Stomach (tissue), 9 donors: ENCODE data around the gene SCYL3. TPM values are rescaled to one million over a fixed set of nuclear protein-coding genes. Genes with fewer than 3 reads are reported as not detected.

ENCODE experiments used
- DNase-seq, 2 donors: peaks; one replicate each; pipeline versions ENCODE4 v3.0.0 to v3.0.0-alpha.2; 2013 to 2019
- H3K27ac ChIP-seq, 5 donors: fragments of 200-600 bp in 4 of 5; sonication (generic) in 4 of 5; one replicate each; pipeline ENCODE4 v1.5.1; 2013 to 2019; ENCODE audit warnings: mild to moderate bottlenecking in 1 of 5, moderate library complexity in 1 of 5
- H3K27me3 ChIP-seq, 3 donors: fragments of 200-600 bp; sonication (generic); one replicate each; pipeline ENCODE4 v1.5.1; 2017 to 2019; ENCODE audit warnings: mixed run types in 1 of 3
- H3K36me3 ChIP-seq, 4 donors: fragments of 200-600 bp; sonication (generic); 1 replicate in 3 of 4; 2 replicates in 1 of 4; pipeline ENCODE4 v1.5.1; 2016 to 2019
- H3K4me1 ChIP-seq, 4 donors: fragments of 200-600 bp; sonication (generic); one replicate each; pipeline ENCODE4 v1.5.1; 2016 to 2019
- H3K4me3 ChIP-seq, 4 donors: fragments of 200-600 bp; sonication (generic) in 3 of 4; one replicate each; pipeline ENCODE4 v1.5.1; 2016 to 2019; ENCODE audit warnings: mild to moderate bottlenecking in 1 of 4
- H3K9me3 ChIP-seq, 4 donors: fragments of 200-600 bp; sonication (generic); one replicate each; pipeline ENCODE4 v1.5.1; 2016 to 2019
- EP300 ChIP-seq: sonication (generic); formaldehyde crosslinking; IDR thresholded peaks from one replicate; pipeline ENCODE4 v1.6.1; 2017; ENCODE audit warnings: antibody characterized with exemption
- POLR2A ChIP-seq, 4 donors: fragments of 450-650 bp; IDR thresholded peaks; one replicate each; pipeline ENCODE4 v1.6.1; 2016; ENCODE audit warnings: antibody characterized with exemption in 4 of 4, control low read depth in 2 of 4, mild to moderate bottlenecking in 1 of 4, moderate library complexity in 1 of 4
- POLR2AphosphoS5 ChIP-seq, 3 donors: sonication (generic); formaldehyde crosslinking; IDR thresholded peaks; one replicate each; pipeline ENCODE4 v1.6.1; 2016; ENCODE audit warnings: antibody characterized with exemption in 3 of 3
- WGBS, 5 donors: extraction: QIAGEN DNeasy Blood & Tissue Kit in 3 of 5; methylation state at CpG; one replicate each; pipeline versions ENCODE4 v1.1.5 to v1.1.7; 2013 to 2018; 5-methylcytosine and 5-hydroxymethylcytosine counted together
- intact Hi-C: fragments of 100-400 bp; cut with DNase I; formaldehyde crosslinking; loops from one replicate; pipeline ENCODE4 v1.15.1; 2023; ENCODE audit warnings: low total_unique reads
- polyA plus RNA-seq, 3 donors: library from polyadenylated mRNA; stranded (reverse); fragments of 200-250 nt; gene quantifications; one replicate each; pipeline ENCODE4 v1.2.3, GENCODE V29; 2013
- total RNA-seq, 5 donors: library from RNA; depleted of rRNA; stranded (reverse); fragments of >200 nt; gene quantifications; one replicate each; pipeline versions ENCODE4 v1.1.0 to v1.2.3, GENCODE V29; 2014 to 2016
- TF ChIP-seq, protein P1 (sequence below), 7 experiments: fragments of 450-650 bp in 4 of 7; fragments of 200-600 bp in 3 of 7; sonication (generic) in 3 of 7; IDR thresholded peaks; one replicate each; pipeline ENCODE4 v1.5.1; 2016 to 2019; ENCODE audit warnings: antibody characterized with exemption in 7 of 7, control low read depth in 2 of 7, mild to moderate bottlenecking in 1 of 7
- donor health status: healthy with polysubstance abuse.
- donor health status: Bipolar disorder and iron deficiency.
- donor health status: healthy.

The SCYL3 gene
- total and polyA plus RNA-seq, 8 donors = 2.3 to 17.1 (median 4.7) TPM

DNA sequence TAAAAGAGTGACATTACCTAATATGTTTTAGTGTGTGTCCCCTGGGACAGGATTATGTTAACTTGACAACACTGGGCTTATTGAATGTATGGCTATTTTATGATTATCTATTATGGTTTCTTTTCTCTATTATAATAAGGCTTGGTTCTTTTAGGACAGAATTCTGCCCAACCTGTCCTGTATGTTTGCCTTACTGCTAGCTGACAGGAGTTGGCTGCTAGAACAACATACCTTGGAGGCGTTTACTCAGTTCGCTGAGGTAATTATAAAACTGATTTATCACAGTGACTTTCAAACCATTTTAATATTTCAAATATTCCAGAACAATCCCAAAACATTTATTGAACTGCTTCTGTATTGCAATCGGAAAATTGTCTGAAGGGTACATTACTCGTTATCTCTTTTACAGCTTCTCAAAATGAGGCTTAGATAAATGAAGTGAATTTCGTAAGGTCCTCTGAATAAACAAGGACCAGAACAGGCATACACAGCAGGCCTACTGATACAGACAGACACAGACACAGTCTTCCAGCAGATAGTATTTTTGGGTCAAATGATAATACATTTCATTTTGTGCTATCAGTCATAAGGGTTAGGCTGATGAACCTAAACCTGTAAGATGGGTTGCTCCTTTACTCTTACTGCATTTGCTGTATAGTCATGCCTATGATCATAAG is 44.2 kb downstream of the SCYL3 start:
- no peak for TF ChIP-seq POLR2AphosphoS5 (IDR thresholded peaks at IDR 0.05)
- TF ChIP-seq POLR2A (IDR thresholded peaks at IDR 0.05) = no peak
- TF ChIP-seq EP300 = no peak
- TF ChIP-seq, protein P1, sequence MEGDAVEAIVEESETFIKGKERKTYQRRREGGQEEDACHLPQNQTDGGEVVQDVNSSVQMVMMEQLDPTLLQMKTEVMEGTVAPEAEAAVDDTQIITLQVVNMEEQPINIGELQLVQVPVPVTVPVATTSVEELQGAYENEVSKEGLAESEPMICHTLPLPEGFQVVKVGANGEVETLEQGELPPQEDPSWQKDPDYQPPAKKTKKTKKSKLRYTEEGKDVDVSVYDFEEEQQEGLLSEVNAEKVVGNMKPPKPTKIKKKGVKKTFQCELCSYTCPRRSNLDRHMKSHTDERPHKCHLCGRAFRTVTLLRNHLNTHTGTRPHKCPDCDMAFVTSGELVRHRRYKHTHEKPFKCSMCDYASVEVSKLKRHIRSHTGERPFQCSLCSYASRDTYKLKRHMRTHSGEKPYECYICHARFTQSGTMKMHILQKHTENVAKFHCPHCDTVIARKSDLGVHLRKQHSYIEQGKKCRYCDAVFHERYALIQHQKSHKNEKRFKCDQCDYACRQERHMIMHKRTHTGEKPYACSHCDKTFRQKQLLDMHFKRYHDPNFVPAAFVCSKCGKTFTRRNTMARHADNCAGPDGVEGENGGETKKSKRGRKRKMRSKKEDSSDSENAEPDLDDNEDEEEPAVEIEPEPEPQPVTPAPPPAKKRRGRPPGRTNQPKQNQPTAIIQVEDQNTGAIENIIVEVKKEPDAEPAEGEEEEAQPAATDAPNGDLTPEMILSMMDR (IDR thresholded peaks at IDR 0.05) = no peak
- no peaks in the 10 kb centered on the region for H3K9me3 ChIP-seq
- WGBS, 5 donors = 53 to 75% (median 73%) methylated on average over 5 of the region's 5 CpGs
- no peaks in the 10 kb centered on the region for H3K27me3 ChIP-seq
- intact Hi-C loops = no loop called here
- no peak overlapping the region for H3K27ac ChIP-seq
- DNase-seq = peak in 1 of 2 donors; percentile 4
- no peaks in the 10 kb centered on the region for H3K4me1 ChIP-seq
- no peak overlapping the region for H3K4me3 ChIP-seq
- peaks cover 18 to 97% (median 93%) of the 10 kb centered on the region in 4 donors for H3K36me3 ChIP-seq

DNA sequence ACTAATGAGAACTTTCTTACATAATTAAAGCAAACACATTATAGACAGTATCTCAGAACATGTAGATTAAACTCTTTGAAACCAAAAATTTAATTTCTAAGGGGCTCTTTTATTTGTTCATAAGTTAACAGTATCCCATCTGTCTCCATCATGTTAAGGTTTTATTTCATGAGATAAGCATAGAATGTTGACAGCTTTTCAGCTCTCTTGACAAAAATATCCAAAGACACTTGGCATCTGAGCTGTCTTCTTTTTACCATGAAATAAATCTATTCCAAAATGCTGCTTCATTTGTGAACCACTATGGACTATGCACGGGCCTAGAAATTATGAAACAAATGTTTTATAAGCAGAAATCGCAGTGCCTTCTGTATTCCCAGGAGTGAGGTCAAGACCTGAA is 45.2 kb downstream of the SCYL3 start:
- no peak overlapping the region for H3K4me3 ChIP-seq
- no peaks in the 10 kb centered on the region for H3K4me1 ChIP-seq
- DNase-seq = no peak
- H3K27ac ChIP-seq = no peak overlapping the region
- no peaks in the 10 kb centered on the region for H3K27me3 ChIP-seq
- H3K9me3 ChIP-seq = no peaks in the 10 kb centered on the region
- H3K36me3 ChIP-seq = peaks cover 10 to 95% (median 93%) of the 10 kb centered on the region in 4 donors
- TF ChIP-seq EP300 (no peak), POLR2A (IDR thresholded peaks at IDR 0.05) (no peak)
- TF ChIP-seq, protein P1 (IDR thresholded peaks at IDR 0.05) = no peak
- WGBS, 5 donors = 89 to 96% (median 95%) methylated on average over 2 of the region's 2 CpGs
- intact Hi-C loops = no loop called here

DNA sequence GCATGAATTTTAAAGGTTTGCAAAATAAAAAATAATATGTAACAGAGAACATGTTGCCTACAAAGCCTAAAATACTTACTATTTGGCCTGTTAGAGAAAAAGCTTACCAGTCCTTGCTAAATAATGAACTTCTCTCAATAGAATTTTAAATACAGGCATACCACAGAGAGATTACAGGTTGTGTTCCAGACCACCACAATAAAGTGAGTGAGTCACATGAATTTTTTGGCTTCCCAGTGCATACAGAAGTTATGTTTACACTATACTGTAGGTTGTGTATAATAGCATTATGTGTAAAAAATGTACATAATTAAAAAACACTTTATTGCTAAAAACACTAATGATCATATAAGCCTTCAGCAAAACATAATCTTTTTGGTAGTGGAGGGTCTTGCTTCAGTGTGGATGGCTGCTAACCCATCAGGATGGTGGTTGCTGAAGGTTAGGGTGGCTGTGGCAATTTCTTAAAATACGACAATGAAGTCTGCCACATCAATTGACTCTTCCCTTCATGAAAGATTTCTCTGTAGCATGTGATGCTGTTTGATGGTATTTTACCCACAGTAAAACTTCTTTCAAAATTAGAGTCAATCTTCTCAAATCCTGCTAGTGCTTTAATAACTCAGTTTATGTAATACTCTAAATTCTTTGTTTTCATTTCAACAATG is 48.6 kb downstream of the SCYL3 start:
- Histone ChIP-seq H3K27me3 (no peaks in the 10 kb centered on the region), H3K27ac (no peak overlapping the region), H3K36me3 (peaks cover 0 to 73% (median 68%) of the 10 kb centered on the region in 4 donors), H3K4me1 (no peaks in the 10 kb centered on the region), H3K9me3 (peaks cover 0 to 3% (median 0%) of the 10 kb centered on the region in 4 donors), H3K4me3 (no peak overlapping the region)
- intact Hi-C loops = no loop called here
- no peak for DNase-seq
- 94 to 100% (median 96%) methylated on average over 1 of the region's 1 CpG for WGBS, 5 donors
- TF ChIP-seq, protein P1 (IDR thresholded peaks at IDR 0.05) = no peak
- TF ChIP-seq EP300 (no peak), POLR2A (IDR thresholded peaks at IDR 0.05) (no peak), POLR2AphosphoS5 (IDR thresholded peaks at IDR 0.05) (no peak)

DNA sequence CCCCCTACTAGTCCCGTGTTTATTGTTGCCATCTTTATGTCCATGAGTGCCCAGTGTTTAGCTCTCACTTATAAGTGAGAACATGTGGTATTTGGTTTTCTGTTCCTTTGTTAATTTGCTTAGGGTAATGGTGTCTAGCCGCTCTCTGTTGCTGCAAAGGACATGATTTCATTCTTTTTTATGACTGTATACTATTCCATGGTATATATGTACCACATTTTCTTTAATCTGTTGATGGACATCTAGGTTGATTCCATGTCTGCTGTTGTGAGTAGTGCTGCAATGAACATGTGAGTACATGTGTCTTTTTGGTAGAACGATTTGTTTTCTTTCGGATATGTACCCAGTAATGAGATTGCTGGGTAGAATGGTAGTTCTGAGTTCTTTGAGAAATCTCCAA is 54.8 kb downstream of the SCYL3 start:
- H3K9me3 ChIP-seq = peaks cover 0 to 8% (median 2%) of the 10 kb centered on the region in 4 donors
- intact Hi-C loops = no loop called here
- TF ChIP-seq EP300 (no peak), POLR2A (IDR thresholded peaks at IDR 0.05) (no peak), POLR2AphosphoS5 (IDR thresholded peaks at IDR 0.05) (no peak)
- TF ChIP-seq, protein P1 (IDR thresholded peaks at IDR 0.05) = no peak
- 72 to 97% (median 80%) methylated on average over 4 of the region's 4 CpGs for WGBS, 5 donors
- H3K27me3 ChIP-seq = no peaks in the 10 kb centered on the region
- no peaks in the 10 kb centered on the region for H3K4me1 ChIP-seq
- H3K27ac ChIP-seq = no peak overlapping the region
- H3K4me3 ChIP-seq = no peak overlapping the region
- DNase-seq = no peak
- H3K36me3 ChIP-seq = peaks cover 3 to 51% (median 40%) of the 10 kb centered on the region in 4 donors
